HFF-Myc (cell line): ENCODE data around the gene MOB1B.
"Not testable (repeated sequence)": the region's sequence is repeated elsewhere in the genome, so short reads cannot be mapped to it uniquely, and the experiment has no call there.

ENCODE experiments used
- DNase-seq: peaks from one replicate; pipeline ENCODE4 v3.0.0-alpha.2; 2011; ENCODE audit warnings: low read depth; ENCODE audit errors: extremely low read depth
- H3K4me3 ChIP-seq: replicated peaks from 2 replicates; pipeline ENCODE4 v1.5.1; 2011; ENCODE audit warnings: low read depth, mild to moderate bottlenecking, control low read depth, low read length
- TF ChIP-seq, protein P1 (sequence below): IDR thresholded peaks from 2 replicates; pipeline ENCODE4 v1.5.1; 2012; ENCODE audit warnings: mild to moderate bottlenecking, low read depth, low read length, control low read depth; ENCODE audit errors: missing control alignments

Gene MOB1B

DNA sequence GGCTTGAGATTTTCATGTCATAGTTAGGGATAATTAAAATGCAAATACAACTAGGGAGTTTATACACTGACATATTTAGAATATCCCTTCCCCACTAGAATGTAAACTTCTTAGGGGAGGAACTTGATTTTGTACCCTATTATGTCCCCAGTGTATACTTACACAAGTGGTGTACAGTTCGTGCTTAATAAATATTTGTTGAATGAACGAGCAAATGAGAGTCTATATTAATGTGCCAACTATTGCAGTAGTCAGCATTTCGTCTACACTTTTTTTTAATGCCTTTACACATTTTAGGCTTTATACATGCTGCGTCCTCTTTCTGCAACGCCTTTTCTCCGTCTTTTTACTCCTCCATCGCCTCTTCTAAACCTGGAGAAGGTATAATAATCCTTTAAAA lies 8.4 kb upstream of the MOB1B start:
- DNase-seq: no peak
- TF ChIP-seq, protein P1, sequence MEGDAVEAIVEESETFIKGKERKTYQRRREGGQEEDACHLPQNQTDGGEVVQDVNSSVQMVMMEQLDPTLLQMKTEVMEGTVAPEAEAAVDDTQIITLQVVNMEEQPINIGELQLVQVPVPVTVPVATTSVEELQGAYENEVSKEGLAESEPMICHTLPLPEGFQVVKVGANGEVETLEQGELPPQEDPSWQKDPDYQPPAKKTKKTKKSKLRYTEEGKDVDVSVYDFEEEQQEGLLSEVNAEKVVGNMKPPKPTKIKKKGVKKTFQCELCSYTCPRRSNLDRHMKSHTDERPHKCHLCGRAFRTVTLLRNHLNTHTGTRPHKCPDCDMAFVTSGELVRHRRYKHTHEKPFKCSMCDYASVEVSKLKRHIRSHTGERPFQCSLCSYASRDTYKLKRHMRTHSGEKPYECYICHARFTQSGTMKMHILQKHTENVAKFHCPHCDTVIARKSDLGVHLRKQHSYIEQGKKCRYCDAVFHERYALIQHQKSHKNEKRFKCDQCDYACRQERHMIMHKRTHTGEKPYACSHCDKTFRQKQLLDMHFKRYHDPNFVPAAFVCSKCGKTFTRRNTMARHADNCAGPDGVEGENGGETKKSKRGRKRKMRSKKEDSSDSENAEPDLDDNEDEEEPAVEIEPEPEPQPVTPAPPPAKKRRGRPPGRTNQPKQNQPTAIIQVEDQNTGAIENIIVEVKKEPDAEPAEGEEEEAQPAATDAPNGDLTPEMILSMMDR: no peak

DNA sequence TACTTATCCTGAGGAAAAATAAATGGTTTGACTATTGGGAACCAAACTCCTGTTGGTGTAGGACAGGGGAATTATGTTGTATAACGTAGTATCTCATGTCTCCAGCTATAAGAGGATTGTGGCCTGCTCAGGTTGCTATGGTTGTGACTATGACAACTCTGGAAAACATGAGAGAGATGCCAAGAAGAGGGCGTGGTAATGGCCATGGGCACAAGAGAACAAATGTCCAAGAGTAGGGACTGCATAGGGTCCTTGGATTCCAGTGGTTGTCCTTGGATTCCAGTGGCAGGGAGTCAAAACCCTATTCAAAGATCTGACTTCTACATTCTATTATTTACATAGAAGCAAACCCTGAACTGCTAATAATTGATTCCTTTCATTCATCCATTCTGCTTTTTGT lies 6.8 kb upstream of the MOB1B start:
- no peak for DNase-seq
- H3K4me3 ChIP-seq: no peak overlapping the region
- TF ChIP-seq, protein P1: no peak

More for the DNA sequence above, 8.4 kb upstream of the MOB1B start:
- no peak overlapping the region for H3K4me3 ChIP-seq

DNA sequence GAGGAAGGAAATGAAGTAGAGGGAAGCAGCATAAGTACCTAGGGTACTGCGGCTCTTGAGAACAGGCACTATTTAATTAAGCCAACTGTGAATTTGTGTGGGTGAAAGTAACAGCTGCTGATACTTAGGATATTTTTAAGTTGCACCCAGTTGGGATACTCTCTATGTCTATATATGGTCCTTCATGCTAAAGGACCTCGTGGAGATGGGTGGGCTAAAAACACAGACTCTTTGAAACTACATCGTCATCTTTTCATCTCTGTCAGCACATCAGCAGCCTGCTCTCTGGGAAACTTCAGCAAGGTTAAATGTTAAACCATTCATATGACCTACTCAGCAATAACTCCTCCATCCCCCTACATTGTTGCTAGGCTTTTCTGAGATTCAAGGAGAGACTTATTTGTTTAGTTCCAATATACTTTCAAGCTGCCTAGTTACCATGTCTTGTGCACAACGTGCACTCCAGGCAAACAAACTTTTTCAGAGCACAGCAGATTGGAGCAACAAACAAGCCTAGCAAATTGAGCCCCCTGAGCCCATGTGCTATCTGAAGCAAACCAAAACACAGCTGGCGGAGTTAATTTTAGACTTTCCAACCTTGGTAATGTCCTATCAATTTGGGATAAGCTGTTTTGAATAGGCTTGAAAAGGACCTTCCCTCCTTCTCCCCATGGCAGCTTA lies 6.2 kb upstream of the MOB1B start:
- no peak overlapping the region for H3K4me3 ChIP-seq
- no peak for DNase-seq
- TF ChIP-seq, protein P1: no peak

DNA sequence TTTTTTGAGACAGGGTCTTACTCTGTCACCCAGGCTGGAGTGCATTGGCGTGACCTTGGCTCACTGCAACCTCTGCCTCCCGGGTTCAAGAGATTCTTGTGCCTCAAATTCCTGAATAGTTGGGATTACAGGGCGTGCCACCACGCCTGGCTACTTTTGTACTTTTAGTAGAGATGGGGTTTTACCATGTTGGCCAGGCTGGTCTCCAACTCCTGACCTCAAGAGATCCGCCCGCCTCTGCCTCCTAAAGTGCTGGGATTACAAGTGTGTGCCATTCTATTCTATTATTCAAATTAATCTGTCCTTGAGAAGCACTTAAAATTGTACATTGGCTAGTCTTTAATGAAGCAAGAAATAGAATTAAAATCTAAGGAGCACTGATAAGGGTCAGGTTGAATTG lies 3.6 kb upstream of the MOB1B start:
- H3K4me3 ChIP-seq, DNase-seq: not testable (repeated sequence)

DNA sequence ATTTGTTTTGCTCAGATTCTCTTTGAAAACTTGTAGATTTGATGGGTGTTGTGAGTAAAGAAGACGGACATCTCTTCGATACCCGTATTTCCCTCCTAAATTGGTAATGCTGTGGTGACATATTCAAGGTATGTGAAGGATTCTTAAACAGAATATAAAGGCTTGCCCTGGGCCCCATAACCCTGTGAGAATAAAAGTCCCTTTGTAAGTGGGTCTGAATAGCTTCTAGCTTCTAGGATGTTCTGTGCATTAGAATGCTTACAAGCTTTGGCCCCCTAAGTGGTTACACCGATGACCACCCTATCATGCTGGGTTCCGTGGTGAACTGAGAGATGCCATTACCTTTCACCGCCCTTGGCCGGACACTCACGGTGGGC lies 574 bp upstream of the MOB1B start:
- H3K4me3 ChIP-seq: peak overlapping the region; percentile 77
- no peak for DNase-seq
- TF ChIP-seq, protein P1: no peak

DNA sequence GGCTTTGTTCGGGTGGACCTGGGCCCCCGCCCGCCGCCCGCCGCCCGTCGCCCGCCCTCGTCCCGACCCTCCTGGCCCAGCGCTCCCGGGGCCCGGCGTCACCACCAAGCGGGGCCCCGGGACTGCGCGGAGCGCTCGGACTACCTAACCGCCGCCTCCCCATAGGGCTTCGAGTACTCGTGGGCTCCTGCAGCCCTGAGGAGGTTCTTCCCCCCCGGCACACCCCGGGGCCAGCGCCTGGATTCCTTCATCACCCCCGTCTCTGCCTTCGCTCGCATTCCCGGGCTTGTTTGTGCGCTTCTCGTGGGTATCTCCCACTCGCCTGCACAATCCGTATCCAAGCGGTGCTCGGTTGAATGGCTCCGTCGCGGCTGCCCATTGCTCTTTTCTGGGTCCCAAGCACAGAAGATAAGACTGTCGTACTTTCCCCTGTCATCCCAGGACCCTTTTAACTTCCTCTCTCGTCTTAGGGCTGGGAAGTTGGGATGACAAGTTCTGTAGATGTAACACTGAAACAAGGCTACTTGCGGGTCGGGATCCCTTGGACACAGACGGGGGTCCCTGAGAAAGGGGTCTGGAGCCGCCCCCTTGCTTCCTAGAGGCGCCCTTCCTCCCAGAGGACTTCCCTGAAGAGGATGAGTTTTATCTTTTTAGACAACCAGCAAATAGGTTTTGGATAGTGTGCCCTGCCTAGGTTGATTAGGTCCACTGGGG lies 565 bp downstream of the MOB1B start:
- no peak for DNase-seq
- peak overlapping the region; percentile 77 for H3K4me3 ChIP-seq
- TF ChIP-seq, protein P1: no peak

DNA sequence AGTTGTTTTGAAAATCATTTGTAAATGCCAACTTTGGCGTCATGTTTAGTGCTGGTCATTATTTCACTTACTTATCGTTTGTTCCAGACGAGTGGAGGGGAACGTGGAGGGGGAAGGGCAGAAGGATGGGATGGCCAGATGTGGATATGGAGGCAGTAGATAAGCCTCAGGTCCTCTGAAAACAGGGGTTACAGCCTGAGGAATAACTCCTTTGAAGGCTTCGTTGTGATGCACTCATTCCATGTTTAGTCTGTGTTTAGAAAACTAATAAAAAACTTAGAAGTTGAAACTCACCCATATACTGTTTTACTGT lies 1.1 kb downstream of the MOB1B start:
- peak overlapping the region; percentile 77 for H3K4me3 ChIP-seq
- TF ChIP-seq, protein P1: no peak
- DNase-seq: no peak
